Renal cortical epithelial cell (primary cell): ENCODE data around the gene ZNF586. TPM values are rescaled to one million over a fixed set of nuclear protein-coding genes. Genes with fewer than 3 reads are reported as not detected.
"Not testable (repeated sequence)": the region's sequence is repeated elsewhere in the genome, so short reads cannot be mapped to it uniquely, and the experiment has no call there.

Experiments used
- DNase-seq: peaks from one replicate; pipeline ENCODE4 v3.0.0-alpha.2; 2011; ENCODE audit warnings: low read depth
- total RNA-seq: library from RNA; depleted of rRNA; stranded (reverse); fragments of >200 nt; gene quantifications from 2 replicates; pipeline ENCODE4 v1.2.3, GENCODE V29; 2014

ZNF586 gene
- total RNA-seq: 16.2 and 18.1 TPM in 2 replicates

DNA sequence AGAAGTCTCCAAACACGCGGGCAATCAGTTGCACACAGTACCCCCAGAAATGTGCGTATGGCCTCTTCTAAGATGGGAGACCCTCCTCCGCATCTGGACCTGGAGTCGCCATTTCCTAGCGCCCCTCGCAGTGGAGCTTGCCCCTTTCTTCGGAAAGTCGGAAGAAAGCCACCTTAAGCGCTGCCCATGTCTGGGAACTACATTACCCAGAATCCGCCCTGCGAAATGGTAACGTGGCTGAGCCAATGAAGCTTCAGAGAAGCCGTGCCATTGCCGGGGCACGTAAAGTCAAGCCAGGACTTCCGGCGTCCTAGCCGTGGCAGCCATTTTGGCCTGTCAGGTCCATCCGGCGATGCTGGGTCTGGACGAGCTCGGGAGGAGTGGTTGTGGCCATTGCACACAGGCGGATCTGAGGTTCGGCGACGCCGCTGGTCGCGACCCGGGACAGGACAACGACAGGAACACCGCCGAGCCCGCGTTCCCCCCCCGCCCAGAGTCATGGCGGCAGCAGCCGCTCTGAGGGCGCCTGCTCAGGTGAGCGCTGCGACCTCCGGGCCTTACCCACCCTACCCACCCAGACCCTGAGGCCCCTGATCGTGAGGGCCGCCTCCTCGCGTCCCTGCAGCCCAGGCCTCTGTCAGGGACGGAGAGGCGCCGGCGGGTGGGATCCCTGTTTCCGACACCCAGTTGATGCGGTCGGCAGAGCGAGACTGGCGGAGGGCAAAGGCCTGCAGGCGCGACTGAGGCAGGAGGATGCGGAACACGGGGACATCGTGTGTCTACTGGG is at the start of gene ZNF586:
ZNF586 (plus strand) TSS at position 332 of the 787 bp plus-strand sequence; CDS start at position 499, 167 bp downstream.
- peak; percentile 91 for DNase-seq

GRCh38 chr19:57719901-57720519 is 49.5 kb upstream of the ZNF586 start:
- DNase-seq: no peak

GRCh38 chr19:57720878-57721277 is 48.6 kb upstream of the ZNF586 start:
- no peak for DNase-seq

DNA sequence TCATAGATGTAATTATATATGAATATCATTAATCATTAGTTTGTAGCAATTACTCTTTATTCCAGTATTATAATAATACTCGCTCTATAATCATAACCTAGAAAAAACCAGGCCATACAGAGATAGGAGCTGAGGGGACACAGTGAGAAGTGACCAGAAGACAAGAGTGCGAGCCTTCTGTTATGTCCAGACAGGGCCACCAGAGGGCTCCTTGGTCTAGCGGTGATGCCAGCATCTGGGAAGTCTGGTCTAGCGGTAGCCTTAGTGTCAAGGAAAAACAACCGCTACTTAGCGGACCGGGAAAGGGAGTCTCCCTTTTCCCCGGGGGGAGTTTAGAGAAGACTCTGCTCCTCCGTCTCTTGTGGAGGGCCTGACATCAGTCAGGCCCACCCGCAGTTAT is 31.2 kb upstream of the ZNF586 start:
- DNase-seq: not testable (repeated sequence)

- DNase-seq: not testable (repeated sequence)
Observed at GRCh38 chr19:57738770-57739169, 30.7 kb upstream of the ZNF586 start.

GRCh38 chr19:57746580-57747471 is 22.6 kb upstream of the ZNF586 start, which contains the start of gene ZNF776:
ZNF776 (plus strand) TSS chr19:57746815; CDS start chr19:57747059, 244 bp downstream.
- DNase-seq: peak; percentile 90

DNA sequence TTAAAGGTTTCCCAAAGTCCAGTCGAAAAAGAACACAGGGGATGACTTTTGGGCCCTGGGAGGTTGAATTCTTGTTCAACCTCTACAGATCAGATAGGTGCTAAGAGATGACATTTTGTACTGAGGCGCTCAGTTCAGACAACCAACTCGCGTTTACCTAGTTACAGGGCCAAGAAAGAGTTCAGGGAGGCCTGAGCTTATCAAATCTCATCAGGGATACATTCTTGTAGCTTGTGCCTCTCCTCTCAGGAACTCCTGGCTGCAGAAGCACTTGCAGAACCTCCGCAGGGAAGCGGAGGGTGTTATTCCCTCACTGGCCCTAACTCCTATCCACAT is 22.0 kb upstream of the ZNF586 start:
- DNase-seq: no peak

- DNase-seq: no peak
Observed at GRCh38 chr19:57748029-57748428, 21.4 kb upstream of the ZNF586 start.

DNA sequence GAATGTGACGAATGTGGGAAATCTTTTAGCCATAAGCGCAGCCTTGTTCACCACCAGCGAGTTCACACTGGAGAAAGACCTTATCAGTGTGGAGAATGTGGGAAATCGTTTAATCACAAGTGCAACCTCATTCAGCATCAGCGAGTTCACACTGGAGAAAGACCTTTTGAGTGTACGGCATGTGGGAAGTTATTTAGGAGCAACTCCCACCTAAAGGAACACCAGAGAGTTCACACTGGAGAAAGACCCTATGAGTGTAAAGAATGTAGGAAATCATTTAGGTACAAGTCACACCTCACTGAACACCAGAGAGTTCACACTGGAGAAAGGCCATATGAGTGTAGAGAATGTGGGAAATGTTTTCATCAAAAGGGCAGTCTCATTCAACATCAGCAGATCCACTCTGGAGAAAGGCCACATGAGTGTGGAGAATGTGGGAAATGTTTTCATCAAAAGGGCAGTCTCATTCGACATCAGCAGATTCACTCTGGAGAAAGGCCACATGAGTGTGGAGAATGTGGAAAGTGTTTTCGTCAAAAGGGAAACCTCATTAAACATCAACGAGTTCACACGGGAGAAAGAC is 15.3 kb upstream of the ZNF586 start:
- no peak for DNase-seq

GRCh38 chr19:57755031-57755430 is 14.4 kb upstream of the ZNF586 start:
- no peak for DNase-seq

GRCh38 chr19:57757941-57758340 is 11.5 kb upstream of the ZNF586 start:
- DNase-seq: no peak

- no peak for DNase-seq
Observed at GRCh38 chr19:57759096-57759495, 10.4 kb upstream of the ZNF586 start.

DNA sequence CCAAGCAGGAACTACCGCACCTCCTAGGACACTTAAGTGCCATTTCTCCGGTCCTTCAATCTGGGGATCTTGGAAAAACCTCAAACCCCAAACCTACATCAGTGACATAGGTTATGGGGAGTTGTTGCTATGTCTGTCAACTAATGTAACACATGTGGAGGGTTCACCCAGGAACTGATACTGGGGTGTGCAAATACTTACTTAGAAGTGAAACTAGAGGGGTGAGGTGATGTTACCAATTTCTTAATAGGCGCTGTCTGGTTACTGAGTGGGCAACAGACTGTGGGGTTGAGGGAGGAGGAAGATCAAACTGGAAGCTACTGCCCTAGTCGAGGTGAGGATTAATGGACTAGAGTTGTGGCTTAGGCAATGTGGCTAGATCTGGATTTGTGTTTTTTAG is 1.9 kb downstream of the ZNF586 start:
- no peak for DNase-seq

DNA sequence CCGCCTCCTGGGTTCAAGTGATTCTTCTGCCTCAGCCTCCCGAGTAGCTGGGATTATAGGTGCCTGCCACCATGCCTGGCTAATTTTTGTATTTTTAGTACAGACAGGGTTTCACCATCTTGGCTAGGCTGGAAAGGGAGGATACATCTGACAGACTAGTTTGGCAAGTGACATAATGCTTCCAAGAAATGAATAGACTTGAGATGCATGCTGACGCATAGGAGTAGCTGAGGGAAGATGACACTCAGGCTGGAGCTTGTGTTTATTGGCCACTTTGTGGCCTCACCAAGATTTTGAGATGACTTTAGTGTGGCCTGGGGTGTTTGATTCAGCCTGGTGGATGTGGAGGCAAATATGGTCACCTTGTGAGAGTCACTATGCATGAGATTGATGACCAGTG is 4.0 kb downstream of the ZNF586 start:
- DNase-seq: no peak

- no peak for DNase-seq
Observed at GRCh38 chr19:57776764-57777296, 7.4 kb downstream of the ZNF586 start.

DNA sequence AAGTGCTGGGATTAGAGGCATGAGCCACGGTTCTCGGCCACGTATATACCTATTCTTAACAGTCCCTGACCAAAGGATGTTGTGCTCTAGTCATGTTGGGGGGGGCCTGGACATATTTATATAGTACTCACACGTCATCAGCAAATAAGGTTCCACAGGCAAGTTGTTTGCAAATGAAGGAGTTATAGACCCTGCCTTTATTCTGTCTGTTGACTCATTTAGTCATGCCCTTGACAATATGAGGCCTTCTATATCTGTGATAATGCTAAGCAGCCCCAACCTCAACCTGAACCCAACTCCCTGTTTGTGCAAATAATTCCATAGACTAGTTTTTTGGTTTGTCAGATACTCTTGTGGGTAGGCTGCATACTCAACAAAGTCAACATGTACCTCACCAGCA is 8.9 kb downstream of the ZNF586 start:
- no peak for DNase-seq

GRCh38 chr19:57779220-57779845 is 9.9 kb downstream of the ZNF586 start:
- no peak for DNase-seq

DNA sequence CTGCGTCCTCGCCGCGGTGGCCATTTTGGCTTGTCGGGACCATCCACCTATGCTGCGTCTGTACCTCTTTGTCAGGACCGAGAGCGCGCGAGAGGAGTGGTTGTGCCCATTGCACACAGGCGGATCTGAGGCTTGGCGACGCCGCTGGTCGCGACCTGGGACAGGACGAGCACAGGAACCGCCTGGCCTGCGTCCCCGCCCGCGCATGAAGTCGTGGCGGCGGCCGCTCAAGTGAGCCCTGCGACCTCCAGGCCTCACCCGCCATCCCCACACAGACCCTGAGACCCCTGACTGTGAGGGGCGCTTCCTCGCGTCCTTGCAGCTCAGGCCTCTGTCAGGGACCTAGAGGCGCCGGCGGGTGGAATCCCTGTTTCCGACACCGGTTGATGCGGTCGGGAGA is 16.8 kb downstream of the ZNF586 start:
- DNase-seq: no peak

DNA sequence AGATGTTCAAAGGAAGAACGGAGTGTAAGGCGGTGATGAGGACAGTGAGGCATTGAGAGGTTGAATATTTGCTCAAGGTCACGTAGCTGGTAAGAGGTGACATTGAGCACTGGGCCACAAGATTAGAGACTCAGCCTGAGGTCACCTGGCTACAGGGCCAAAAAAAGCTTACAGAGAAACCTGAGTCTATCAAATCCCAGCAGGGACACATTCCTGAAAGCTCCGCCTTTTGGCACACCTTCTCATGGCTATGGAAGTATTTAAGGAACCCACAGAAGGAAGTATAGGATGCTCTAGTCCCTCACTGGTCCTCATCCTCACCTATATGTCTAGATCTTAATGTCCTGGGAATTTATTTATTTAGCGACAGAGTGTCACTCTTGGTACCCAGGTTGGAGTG is 17.4 kb downstream of the ZNF586 start:
- no peak for DNase-seq

DNA sequence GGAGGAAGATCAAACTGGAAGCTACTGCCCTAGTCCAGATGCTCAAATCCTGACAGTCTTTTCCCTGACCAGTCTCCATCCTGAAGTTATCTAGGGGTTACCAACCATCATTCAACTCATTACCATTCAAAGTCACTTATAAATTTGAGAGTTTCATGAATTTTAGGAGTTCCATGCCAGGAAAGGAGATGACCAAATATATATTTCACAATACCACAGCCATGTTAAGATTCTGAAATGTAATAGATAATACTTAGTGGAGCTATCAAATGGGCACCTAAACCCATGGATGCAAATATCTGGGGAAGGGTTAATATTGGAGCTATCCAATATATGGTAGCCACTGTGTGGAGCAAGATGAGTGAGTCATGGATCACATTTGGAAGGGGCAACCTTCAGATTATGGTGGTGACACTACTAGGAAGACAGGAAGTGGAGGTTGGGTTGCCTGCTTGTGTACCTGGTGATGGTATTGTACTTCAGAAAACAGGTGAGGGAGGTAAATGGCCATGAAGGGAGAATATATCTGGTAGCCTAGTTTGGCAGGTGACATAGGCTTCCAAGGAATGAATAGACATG is 18.7 kb downstream of the ZNF586 start:
- DNase-seq: no peak

DNA sequence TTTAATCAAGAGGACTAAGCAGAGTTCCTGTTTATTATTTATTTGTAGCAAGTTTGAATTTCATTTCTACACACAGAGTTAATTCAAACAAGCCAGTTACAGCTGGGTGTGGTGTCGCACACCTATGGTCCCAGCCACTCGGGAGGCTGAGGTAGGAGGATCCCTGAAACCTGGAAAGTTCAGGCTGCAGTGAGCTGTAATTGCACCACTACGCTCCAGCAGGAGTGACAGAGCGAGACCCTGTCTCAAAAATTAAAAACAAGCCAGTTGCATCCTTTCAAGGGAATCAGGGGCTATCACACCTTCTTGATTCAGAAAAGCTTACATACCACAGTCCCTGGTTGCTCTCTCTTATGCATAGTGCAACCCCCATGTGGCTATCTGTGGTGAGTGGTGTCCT is 19.8 kb downstream of the ZNF586 start:
- DNase-seq: no peak
